DMS153 (cell line): ENCODE data around the gene SPEG.
A peak's percentile ranks its signal among the peaks of the same experiment; 100 is the strongest.
"Not testable (repeated sequence)": the region's sequence is repeated elsewhere in the genome, so short reads cannot be mapped to it uniquely, and the experiment has no call there.

ENCODE experiments used
- DNase-seq: peaks from one replicate; lab custom pipeline; 2025; lab: John Stamatoyannopoulos, UW

Gene SPEG

GRCh38 chr2:219434718-219435525 lies at the start of gene SPEG:
Gene SPEG (plus strand): TSS chr2:219434843. CDS start chr2:219434978, 135 bp downstream.
- DNase-seq: no peak

- no peak for DNase-seq
Measured at GRCh38 chr2:219384859-219385258, 49.8 kb upstream of the SPEG start.

DNA sequence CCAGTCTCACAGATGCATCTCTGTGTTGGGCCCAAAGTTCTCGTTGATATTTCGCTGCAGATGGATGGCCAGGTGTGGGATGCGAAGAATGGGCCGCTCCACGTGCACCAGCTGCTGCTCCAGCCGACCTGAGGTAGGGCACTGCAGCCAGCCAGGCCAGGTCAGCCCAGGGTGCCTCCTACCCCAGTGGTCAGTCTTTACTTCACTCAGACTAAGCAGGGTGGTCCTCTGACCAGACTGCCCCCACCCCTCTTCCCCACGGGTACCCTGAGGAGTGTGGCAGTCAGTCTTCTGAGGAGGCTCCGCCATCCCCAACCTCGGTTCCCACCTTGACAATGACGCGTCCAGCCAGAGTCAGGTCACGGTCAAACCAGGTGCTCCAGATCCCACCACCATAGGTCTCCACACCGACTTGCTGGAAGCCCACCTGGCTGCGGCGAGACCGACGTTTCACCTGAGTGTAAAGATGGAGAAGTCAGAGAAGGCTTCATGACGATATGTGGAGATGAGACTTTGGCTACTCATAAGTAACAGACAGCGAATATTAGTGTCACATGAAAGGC lies 48.6 kb upstream of the SPEG start:
- no peak for DNase-seq

DNA sequence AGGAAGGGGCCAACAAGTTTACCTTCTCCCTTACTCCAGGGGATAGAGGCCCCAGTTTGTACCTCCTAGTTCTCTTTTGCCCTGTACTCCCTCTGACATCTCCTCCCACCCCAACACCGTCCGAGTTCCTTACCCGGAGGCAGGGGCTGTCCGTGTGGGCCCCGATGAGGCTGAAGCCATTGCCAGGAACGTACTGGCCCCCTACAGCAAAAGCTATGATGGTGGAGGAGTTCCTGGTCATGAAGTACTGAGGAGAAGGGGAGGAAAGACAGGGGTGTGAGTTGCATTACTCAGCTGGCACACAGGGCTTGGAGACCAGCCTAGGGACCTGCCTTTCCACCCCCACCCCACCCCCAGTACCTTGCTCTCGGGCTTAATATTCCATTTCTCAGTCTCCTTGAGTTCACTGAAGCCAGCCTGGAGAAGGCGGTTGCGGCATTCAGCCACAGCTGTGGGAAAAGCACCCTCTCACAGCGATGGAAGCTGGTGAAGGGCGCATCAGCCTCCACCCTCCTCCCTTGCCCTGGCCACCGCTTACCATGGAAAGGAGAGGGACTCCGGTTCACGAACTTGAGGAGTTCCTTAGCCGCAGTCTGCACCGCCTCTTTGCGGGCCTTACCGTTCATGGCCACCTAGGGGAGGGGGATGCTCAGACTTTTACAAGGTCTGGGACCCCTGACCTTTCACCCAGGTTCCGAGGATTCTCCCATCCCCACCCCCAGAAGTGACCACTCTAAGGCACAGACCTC lies 47.9 kb upstream of the SPEG start:
- DNase-seq: no peak

DNA sequence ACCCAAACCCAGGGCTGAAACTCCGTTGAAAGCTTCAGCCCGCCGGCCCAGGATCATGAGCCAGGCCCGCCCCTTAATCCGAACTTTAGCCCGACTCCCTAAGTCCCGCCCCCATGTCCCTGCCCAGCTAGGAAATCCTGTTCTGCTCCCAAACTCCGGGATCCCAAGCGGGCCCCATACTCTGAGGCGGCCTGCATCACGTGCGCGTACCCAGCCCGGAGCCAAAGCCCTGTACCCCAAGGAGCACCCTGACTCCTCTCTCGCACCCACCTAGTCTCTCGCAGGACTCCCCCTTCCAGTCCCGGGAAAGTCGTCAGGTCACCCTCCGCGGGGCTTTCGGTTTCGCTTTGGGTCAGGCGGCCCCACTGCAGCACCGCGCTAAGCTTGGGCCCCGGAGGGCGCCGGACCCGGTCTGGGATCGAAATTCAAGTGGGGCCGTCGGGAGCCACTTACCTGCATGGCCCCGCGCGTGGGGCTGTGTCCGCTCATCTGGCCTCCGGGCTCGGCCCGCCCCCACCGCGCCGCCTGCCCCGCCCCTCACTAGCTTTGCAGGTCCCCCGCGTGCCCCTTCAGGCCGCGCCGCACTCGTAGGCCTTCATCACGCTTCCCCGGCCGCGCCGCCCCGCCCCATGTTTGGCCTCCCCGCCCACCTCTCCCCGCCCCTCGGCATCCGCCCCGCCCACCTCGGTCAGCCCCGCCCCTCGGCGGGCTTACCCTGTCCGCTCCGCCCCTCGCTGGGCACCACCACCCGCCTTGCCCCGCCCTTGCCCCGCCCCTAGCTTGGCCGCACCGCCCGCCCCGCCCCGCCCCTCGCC lies 47.1 kb upstream of the SPEG start, which contains the start of gene DNPEP:
DNPEP (minus strand) TSS at position 607 of the 815 bp plus-strand sequence; CDS start at position 489, 118 bp downstream.
- no peak for DNase-seq

- DNase-seq: peak; percentile 89
Measured at GRCh38 chr2:219388121-219388906, 46.3 kb upstream of the SPEG start.

GRCh38 chr2:219388907-219389156 lies 45.8 kb upstream of the SPEG start:
- no peak for DNase-seq

DNA sequence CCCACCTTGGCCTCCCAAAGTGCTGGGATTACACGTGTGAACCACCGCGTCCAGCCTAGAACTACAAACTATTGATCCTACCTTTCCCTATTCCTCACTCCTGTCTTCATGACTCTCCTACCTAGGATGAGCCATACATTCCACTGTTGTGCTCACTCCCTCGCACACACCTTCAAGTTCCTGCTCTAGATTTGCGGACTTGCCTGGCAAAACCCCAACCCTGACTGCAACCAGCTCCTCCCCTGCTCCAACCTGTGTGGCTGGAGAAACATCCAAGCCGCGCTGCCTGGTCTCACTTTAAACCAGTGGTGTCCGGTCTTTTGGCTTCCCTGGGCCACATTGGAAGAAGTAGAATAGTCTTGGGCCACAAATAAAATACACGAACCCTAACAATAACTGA lies 41.9 kb upstream of the SPEG start:
- DNase-seq: no peak

DNA sequence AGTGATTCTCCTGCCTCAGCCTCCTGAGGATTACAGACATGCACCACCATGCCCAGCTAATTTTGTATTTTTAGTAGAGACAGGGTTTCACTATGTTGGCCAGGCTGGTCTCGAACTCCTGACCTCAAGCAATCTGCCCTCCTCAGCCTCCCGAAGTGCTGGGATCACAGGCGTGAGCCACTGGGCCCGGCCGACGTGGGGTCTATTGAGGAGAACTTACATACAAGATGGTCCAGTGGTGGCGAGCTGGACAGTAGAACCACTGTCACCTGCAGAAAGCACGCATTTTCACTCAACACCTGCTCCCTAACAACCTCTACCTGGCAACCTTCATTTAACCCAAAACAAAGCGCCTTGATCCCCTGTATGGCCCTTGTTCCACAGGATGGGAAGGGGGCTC lies 39.6 kb upstream of the SPEG start:
- not testable (repeated sequence) for DNase-seq

DNA sequence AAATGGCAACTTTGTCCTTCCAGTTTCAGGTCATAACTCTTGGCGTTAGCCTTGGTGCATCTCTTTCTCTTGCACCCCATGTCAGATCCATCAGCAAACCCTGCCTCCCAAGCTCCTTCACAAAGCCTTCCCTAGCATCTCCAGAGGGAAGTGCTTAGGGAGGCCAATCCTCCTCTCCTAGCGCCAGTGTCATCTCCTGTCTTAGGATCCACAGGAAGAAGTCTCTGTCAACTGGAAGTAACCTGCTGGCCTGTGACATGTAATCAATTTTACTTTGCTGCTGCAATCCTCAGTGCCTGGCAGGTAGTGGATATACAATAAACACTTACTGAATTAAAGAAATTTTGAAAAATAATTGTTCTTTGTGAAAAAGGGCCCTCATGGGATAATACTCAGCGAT lies 39.0 kb upstream of the SPEG start:
- no peak for DNase-seq

DNA sequence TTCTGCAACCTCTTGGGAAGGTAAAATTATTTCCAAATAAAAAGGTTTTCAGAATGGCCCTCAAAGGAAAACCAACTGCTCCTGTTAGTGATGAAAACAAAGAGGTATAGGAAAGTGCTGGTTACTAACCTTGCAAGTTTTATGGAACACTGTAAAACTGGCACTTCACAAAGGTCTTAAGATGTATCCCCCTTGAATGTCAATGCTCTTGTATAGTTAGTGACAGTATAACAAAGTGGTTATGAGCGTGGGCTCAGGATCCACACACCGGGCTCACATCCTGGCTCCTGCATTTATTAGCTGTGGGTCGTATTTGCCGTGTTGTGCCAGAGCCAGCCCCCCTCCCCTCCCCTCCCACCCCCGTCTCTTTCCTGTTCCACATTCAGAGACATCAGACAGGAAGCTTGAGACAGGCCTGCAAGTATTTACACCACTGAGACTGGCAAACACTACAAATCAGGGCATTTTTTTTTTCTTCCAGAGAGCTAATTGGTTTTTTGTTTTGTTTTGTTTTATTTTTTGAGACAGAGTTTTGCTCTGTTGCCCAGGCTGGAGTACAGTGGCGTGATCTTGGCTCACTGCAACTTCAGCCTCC lies 37.7 kb upstream of the SPEG start:
- peak; percentile 9 for DNase-seq

- DNase-seq: peak; percentile 95
Measured at GRCh38 chr2:219398721-219399363, 35.8 kb upstream of the SPEG start.

DNA sequence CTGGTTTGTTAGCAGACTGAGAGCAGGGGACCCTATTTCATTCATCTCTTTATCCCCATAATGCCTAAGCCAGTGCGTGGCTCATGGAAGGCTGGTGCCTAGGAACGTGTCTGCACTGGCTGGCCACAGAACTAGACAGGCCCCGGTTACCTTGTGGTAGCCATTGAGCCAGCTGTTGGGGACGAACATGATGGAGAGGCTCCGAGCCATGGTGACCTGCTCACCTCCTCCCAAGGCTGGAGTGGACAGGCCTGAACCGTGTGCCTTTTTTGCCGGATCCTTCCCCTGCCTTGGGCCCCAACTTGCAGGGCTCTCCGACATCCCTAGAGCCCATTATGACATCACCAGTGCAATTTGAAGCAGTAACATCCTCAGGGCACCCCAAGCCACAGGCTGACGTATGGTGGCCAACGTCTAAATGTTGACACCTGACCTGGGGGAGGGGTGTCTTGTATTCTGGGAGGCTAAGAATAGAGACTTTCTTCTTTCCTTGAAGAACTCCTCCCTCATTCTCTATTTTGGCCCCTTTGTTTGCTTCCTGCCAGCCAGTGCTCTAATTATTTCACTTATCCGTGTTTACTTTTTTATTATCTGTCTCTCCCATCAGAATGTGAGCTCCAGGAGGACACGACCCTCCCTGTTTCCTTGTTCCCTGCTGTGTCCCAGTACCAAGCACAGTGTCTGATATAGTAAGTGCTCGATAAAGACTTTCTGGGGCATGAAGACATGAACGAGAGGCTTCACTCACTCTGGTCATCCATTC lies 34.7 kb upstream of the SPEG start:
- peak; percentile 40 for DNase-seq

- no peak for DNase-seq
Measured at GRCh38 chr2:219400562-219400961, 34.1 kb upstream of the SPEG start.

DNA sequence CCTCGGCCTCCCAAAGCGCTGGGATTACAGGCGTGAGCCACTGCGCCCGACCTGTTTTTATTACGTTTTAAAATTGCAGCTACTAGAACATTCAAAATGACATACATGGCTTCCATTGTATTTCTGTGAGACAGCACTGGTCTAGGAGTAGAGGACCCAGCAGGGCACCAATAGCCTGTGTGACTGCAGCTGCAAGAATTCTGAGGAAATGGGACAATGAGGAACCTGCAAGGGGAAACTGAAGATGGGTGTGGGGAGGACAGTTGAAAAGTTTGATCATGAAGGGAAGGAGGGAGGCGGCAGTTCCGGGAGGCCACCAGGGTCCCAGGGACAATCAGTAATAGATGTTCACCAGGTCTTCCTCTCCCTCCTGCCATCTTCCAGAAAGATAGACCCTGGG lies 33.0 kb upstream of the SPEG start:
- DNase-seq: no peak

GRCh38 chr2:219402665-219403515 lies 31.8 kb upstream of the SPEG start:
- peak; percentile 76 for DNase-seq

- no peak for DNase-seq
Measured at GRCh38 chr2:219403861-219404260, 30.8 kb upstream of the SPEG start.

- no peak for DNase-seq
Measured at GRCh38 chr2:219404291-219404910, 30.2 kb upstream of the SPEG start.
